AG08396 (cell line): ENCODE results near the gene ADSS2.
A peak's percentile ranks its signal among the peaks of the same experiment; 100 is the strongest.
"Not testable (repeated sequence)": the region's sequence is repeated elsewhere in the genome, so short reads cannot be mapped to it uniquely, and the experiment has no call there.

Experiments used
- DNase-seq: peaks from one replicate; pipeline ENCODE4 v3.0.0; 2012; ENCODE audit warnings: low spot score, mixed read lengths

Gene ADSS2

DNA sequence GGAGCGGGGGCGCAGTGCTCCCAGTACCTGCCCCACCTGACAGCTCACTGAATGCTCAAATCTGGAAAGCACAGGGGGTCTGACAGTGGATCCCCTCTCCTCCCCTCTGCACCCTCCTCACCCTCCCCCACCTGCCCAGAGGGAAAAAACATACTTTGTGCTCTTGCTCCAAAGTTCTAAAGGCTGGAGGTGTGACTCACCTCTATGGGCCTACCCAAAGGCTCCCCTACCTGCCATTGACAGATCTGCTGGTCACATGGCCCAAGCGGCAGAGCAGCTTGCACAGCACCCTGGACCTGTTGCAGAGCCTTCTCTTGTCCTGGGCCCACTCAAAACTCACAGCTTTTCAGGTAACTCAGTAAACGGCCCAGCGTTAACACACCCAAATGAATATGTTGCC, 55.7 kb downstream of the ADSS2 start:
- DNase-seq = no peak

DNA sequence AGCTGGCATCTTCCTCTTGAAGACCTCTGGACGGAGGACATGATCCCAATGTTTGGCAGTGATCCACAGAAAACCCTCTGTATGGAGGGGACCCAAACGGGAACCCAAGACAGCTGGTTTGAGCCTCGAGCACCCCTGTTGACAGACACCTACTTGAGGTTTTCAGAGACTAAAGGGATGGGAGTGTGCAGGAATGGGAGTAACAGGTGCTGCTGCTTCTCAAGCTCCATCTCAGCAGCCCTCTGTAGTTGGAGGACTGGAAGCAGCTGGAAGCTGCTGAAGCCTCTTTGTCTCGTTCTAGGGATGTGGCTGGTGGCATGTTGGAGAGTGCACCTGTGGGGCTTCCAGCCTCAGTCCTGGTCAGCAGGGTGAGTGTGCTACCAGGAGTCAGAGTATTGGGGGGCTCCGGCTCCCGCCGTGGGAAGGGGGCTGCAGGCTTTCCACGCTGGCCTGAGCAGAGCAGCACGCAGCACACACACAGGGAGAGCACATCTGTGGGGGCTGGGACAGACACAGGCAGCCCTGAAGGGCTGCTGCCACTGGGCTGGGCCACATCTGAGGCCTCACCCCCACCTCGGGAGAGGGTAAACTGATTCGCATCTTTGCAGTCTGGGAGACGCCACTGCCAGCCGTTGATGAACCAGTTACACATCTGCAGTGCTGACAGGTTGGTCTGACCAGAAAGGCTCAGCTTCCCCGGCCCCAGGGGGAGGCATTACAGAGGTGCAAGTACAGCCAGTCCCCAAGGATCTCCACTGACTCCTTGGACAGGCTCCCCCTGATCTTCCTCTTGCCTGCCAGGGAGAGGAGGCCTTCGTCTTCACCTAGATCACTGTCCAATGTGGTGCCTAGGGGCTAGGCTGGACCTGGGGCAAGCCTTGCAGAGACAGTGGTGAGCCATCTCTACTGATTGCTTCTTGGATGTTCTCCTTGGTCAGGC, 56.6 kb downstream of the ADSS2 start:
- no peak for DNase-seq

DNA sequence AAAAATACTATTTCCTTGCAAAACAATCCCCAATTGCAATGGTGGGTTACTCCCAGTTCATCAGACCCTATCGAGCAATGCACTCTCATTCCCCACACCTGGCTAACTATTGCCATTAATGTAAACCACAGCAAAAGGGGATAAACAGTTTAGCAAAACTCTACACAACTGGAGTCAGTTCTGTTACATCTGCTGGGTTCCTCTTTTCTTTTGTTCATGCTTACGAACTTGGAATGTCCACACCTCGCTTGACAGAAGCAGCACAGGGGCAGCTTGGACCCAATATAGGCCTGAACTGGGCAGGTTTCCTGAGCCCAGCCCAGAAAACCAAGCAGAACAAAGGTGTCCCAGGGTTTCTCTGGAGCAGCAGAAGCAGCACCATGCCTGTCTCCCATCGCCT, 57.4 kb downstream of the ADSS2 start:
- no peak for DNase-seq

DNA sequence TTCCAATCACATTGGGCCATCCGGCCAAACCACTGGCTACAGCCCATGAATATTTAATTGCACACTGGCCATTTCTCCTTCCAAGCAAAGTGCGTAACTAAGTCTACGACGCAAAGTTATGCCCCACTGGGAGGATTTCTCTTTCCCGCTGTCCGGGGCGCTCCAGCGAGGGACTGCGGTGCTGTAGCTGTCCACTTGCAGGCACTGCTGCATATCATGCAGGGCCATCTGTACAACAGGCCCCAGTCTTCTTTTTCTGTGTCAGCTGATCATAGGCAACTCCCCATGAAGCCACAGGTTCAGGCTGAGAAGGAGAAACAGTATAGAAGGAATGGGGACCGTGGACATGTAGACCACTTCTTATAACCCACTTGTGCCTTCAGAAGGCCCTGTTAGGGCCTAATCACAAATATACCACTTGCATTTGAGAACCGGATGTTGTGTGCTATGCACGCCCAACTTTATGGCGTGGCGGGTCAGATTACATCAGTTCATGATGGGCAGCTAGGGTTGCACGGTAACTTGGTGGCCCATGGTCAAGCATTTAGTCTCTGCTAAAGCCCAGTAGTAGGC, 58.0 kb downstream of the ADSS2 start:
- no peak for DNase-seq

DNA sequence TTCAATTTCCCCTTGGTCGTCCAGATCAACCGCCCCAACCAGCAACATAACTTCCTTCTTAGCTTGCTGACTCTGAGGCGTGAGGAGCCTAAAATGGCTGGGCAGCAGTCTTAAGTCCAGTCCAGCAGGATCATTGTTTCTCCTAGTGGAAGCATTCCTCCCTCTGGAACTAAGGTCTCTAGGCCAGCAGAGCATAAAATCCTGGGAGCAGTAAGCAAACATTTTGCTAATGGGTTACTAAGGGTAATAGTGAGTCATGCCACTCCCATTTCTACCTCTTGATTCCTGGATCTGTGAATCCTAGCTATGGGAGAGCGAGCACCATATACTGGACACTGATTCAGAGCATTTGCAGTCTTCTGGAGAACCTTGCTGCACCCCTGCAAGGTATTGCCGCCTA, 59.9 kb downstream of the ADSS2 start:
- DNase-seq = no peak

DNA sequence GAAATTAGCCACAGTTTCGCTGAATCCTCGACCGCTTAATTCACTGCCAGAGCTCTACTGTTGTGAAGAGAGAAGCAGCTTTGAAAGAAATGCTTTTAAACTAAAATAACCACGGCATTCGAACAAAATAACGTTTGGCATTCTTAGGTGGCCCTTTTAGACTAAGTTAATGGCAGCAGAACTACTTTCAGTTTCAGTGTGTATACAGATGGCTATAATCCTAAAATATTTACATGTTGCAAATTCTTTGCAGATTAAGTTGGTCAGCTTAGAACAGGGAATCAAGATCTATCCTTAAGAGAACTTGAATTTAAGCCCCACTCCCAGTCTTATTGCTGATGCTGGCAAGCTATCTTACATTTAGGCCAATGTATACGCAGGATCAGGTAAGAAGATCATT, 62.7 kb downstream of the ADSS2 start:
- DNase-seq = peak; percentile 42

DNA sequence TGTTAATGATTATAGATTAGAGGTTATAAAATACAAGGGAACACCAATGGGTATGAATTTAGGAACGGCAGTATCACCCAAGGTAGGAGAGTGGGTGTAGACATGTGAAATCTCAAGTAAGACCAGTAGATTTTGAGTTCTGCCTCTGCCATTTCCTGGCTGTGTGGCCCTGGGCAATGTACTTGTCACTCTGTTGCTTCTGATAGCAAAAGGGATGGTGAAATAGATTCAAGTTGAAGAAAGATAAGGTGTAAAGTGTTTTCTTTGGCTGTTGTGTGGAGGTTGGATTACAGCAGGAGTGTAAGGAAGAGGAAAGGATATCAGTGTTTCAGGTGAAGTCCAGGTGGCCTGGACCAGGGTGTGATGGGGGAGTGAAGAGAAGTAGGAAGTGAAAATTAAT, 64.3 kb downstream of the ADSS2 start:
- DNase-seq = no peak

DNA sequence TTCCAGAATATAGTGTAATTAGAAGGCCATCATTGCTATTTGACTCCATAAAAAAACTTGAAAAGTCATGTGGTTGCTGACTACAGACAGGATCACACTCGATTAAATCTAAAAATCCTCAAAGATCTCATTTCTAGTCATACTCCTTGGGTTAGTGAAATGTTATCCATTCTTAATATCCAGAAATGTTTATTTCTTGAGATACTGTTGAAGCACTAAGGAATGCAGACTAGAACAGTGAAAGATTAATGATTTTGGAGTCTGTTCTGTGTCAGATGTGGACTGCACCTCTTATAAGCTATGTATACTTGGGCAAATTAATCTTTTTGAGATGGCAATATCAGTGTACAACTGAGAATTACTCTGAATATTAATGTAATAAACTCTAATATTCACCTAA, 65.1 kb downstream of the ADSS2 start:
- no peak for DNase-seq

DNA sequence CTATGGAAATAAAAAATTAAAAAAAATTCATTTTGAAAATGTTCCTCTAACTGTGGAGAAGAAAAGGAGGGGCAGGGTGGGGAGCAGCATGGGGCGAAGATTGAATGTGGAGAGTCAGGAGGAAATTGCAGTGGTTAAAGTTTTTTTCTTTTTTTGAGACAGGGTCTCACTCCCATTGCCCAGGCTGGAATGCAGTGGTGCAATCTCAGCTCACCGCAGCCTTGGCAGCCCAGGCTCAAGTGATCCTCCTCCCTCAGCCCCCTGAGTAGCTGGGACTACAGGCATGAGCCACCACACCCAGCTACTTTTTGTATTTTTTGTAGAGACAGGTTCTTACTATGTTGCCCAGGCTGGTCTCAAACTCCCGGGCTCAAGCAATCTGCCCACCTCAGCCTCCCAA, 67.6 kb downstream of the ADSS2 start:
- DNase-seq = no peak

DNA sequence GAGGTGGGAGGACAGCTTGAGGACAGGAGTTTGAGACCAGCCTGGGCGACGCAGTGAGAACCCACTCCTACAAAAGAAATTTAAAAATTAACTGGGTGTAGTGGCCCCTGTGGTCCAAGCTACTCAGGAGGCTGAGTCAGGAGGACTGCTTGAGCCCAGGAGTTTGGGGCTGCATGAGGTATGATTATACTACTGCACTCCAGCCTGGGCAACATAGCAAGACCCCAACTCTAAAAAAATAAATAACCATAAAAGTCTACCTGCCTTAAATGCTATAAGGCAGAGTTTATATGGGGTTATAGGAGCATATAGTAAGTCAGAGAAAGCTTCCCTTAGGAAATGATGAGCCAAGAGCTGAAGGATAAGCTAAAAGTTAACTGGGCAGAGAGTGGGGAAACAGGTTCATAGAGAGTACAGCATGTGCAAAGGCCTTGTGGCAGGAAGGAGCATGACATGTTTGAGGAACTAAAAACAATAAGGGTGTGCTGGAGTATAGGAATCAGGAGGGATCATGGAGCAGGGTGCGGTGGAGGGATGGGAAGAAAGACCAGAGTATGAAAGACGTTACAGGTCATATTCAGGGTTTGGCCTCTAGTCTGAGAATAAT, 68.3 kb downstream of the ADSS2 start:
- DNase-seq = no peak

DNA sequence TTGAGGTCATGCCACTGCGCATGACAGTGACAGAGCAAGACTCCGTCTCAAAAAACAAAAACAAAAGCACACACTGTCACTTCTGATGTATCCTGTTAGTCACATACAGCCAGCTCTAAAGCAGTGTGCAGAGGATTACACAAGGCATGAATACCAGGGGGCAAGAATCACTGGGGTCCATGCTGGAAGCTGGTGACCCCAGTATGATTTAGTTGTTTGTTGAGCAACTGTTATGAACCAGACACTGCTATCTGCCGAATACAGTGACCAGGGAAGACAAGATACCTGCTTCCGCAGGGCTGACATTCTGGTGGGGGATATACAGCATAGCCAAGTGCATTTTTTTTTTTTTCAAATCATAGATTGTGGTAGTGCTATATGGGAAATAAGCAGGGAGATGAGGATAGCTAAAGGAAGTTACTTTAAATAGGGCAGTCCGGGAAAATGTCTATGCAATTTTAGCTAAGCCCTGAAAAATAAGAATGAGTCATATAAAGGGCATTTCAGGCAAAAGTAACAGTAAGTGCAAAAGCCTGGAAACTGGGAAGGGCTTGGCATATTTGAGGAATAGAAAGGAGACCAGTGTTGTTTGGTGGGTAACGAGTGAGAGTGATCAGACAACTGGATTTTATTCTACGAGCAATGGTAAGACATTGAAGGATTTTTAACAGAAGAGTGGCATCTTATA, 69.7 kb downstream of the ADSS2 start:
- peak; percentile 23 for DNase-seq

DNA sequence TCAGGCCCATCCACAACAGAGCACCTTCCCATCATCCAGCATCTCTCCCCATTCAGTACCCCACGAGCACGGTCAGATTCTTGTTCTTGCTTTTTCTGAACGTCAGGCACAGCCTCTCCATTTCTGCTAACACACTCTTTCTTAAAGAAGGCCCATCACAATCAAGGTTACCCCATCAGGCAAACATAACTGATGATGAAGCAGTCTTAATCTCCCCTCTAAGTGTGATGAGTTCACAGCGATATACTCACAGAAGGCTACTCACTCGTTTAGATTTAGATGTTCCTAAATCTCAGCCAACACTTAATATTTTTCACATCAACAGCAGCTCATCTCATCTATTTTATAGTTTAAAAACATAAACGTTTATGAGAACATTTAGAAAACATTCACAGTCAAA, 75.6 kb downstream of the ADSS2 start:
- no peak for DNase-seq

DNA sequence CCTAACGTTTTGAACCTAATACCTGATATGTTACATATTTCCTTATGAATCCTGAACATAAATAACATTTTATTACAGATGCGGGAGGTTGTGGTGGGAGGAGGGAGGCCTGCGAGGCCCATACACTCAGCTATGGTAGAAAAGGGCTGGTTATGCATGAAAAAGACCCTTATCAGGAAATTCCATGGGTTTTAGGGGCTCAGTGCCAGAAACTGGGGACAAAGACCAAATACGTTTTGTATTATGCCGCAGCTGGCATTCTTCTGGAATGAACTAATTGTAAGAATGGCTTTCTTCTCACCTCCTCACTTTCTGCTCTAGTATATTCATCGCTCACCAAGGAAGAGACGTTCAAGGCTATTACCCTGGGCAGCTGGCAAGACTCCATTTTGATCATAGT, 76.7 kb downstream of the ADSS2 start:
- DNase-seq = no peak

DNA sequence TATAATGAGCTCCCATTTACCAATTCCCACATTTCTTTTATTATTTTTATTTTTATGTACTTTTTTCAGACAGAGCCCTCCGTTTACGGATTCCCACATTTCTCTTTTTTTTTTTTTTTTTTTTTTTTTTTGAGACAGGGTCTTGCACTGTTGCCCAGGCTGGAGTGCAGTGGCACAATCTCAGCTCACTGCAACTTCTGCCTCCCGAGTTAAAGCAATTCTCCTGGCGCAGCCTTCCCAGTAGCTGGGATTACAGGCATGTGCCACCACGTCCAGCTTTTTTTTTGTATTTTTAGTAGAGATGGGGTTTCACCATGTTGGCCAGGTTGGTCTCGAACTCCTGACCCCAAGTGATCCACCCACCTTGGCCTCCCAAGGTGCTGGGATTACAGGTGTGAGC, 77.2 kb downstream of the ADSS2 start:
- DNase-seq = not testable (repeated sequence)

DNA sequence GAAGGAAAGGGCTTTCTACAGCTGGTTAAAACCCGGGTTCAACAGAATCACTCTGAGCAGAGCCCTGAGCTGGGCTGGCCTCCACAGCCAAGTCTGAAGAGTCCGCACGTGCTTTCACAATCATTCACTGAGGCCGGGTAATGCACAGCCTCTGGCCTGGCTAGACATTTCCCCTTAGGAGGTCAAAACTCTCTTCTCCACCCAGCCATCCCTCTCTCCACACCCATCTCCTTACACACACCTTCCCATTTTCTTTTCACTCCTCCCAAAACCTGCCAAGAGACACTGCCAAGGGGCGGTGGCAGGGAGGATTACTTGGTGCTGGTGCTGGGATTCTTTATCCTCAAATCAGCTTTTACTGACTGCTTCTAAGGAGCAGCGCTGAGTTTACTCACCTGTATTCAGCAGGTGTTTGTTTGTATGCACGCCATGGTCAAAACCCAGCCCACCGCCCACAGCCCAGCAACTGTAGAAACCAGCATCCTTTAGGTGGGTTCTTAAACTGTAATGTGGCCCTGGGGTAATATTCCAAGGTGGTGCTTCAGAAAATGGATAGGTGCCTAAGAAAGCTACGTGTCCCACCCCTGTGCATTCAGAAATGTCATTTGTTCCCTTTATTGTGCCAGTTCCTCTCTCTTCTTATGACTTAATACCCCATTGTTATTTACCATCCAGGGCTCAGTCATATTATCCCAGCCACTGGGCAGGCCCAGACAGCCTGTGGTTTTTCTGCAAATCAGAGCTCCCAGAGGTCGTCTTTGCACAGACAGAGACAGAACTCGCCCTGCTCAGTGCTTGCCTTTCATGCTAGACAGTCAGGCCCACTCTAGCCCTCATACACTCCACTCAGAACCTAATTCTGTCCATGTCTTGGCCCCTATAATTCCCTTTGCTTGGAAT, 80.2 kb downstream of the ADSS2 start:
- DNase-seq = no peak

DNA sequence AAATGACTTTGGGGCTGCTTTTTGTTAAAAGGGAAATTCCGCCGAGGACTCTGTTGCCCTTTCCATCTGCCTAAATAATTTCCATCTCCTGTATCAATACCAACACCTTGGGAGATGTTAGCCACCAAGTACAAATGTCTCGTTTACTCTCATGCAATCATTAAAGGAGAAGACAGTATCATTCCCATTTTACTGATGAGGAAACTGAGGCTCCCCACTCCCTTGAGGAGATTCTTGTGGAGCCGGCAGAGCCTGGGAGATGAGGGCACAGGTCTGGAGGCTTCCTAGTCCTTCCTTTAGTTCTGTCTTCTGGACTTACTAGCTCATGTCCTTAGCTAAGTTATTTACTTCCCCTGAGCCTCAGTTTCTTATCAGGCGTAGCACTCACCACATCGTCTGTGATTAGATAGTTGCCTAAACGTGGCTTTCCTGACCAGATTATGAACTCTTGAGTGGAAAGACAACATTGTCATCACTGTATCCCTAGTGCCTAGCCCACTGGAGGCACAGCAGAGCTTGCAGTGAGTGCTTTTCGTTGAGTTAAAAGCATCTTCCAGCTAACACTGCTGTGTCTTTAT, 81.6 kb downstream of the ADSS2 start:
- DNase-seq = no peak

DNA sequence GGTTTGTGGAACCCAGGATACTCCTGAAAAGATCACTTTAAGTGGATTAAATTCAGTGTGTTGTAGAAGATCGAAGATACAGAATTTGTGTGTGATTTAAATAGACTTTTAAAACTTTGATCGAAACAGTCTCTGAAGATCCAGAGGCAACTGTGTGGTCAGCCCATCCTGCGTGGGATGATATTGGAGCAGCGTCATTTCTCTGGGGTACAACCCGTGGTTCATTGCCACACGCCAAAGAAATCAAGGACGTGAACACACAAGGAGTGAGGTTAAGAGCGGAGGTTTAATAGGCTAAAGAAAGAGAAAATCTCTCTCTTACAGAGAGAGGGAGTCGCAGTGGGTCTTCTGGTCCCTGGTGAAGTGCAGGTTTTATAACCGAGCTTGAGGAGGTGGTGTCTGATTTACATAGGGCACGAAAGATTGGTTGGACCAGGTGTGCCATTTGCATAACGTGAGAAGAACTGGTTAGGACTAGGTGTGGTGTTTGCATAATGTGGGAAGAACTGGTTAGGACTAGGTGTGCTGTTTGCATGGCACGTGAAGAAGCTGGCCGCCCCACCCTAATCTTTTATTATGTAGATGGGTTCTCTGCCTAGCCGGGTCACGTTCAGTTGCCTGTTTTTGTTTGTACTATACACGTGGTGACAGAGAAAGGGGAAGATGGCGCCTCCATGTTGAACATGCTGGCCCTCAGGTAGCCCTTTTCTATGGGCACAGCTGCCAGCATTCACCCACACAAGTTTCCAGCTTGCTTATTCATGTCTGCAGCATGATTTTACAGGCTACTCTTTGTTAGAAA, 82.3 kb downstream of the ADSS2 start:
- no peak for DNase-seq

DNA sequence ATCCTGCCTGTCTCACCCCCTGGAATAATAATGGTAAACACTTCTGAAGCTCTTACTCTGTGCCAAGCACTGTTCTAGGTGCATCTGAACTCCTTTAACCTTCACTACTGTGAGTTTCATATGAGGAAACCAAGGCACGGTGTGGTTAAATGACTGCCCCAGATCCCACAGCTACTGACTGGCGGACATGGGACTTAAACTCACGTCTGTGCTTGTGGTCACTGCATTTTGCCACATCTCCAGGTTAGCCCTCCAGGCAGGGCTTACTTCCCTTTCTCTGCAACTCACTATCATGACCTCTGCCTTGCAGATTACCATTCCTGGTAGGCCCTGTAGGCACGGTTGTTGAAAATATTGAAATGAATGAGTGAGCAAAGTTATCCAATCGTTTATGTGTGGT, 83.4 kb downstream of the ADSS2 start:
- DNase-seq = no peak

DNA sequence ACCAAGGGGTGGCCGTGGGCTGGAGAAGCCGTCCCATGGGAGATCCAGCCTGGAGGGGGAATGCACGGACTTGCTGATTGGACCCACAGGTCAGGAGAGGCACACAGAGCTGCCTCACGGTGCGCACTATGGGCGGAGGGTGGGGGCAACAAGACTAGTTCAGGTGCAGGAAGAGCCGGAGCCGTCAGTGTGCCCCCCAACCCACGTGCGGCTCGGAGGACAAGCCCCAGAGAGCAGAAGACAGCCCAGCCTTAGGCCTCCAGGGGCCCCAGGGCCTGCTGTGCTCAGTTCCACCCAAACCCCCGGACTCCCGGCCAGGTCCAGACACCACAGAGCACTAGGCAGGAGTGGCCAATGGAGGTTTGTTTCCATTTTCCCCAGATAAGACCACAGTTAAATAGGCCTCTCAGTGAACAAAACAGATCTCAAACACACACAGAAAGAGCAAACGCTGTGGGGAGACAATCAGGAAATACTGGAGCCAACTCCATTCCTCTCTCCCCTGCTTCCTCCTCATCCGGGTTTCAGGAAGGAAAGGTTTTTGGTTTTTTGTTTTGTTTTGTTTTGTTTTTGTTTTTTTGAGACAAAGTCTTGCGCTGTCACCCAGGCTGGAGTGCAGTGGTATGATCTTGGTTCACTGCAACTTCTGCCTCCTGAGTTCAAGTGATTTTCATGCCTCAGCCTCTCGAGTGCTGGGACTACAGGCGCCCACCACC, 84.2 kb downstream of the ADSS2 start:
- no peak for DNase-seq

DNA sequence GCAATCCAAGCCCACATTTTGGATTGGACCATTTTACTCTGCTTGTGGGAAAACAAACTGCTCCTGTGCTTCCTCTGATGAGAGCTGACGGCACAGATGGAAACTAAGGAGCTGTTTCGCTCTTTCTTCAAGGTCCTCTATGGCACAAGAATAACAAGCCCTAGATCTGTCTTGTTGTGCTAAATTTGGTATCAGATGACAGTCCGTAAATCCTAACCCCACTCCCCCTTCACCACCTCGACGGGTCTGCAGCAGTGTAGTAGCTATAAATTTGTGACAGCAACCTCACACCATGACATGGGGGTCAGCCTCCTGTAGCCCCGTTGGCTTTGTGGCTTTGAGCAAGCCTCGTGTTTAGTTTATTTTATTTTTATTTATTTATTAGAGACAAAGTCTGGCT, 85.9 kb downstream of the ADSS2 start:
- no peak for DNase-seq
